Measurements from ENCODE around the gene TIMMDC1. TPM values are rescaled to one million over a fixed set of nuclear protein-coding genes. Genes with fewer than 3 reads are reported as not detected.

TIMMDC1 gene
- total and polyA plus RNA-seq, 10 of the 15 experiments (the other 5 are each of a cell fraction or from before 2014, with no cell fraction given) = 55.9 to 146 (median 72.1) TPM

GRCh38 chr3:119469418-119470189 lies 28.7 kb upstream of the TIMMDC1 start (continued):
- 0 out of 2 replicates have a peak, but pooled peaks have one; percentile 20 for TF ChIP-seq MTA2 (IDR thresholded peaks at IDR 0.05; ENCODE audit: low read depth)
- TF ChIP-seq TCF12 (IDR thresholded peaks at IDR 0.05; ENCODE audit: low read depth, low read length) = no peak
- no peak for TF ChIP-seq RAD21 (IDR thresholded peaks at IDR 0.05; ENCODE audit: insufficient read depth, low read depth, low read length)
- peak; percentile 9; the same call in 1 of the 2 replicates for TF ChIP-seq BACH1 (IDR thresholded peaks at IDR 0.05; ENCODE audit: borderline replicate concordance)
- TF ChIP-seq, protein P1, sequence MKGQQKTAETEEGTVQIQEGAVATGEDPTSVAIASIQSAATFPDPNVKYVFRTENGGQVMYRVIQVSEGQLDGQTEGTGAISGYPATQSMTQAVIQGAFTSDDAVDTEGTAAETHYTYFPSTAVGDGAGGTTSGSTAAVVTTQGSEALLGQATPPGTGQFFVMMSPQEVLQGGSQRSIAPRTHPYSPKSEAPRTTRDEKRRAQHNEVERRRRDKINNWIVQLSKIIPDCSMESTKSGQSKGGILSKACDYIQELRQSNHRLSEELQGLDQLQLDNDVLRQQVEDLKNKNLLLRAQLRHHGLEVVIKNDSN (IDR thresholded peaks at IDR 0.05; ENCODE audit: borderline replicate concordance, extremely low read length, insufficient read depth, low read depth, low read length) = no peak
- TF ChIP-seq IKZF2 (IDR thresholded peaks at IDR 0.05) = no peak; a peak in 1 of 4 replicates
- no peak for TF ChIP-seq POLR2AphosphoS5 (IDR thresholded peaks at IDR 0.05; ENCODE audit: low read length)
- TF ChIP-seq SREBF2 (IDR thresholded peaks at IDR 0.05; ENCODE audit: low read length) = no peak
- no peak for TF ChIP-seq ZNF687 (IDR thresholded peaks at IDR 0.05)
- TF ChIP-seq IRF4 (IDR thresholded peaks at IDR 0.05; ENCODE audit: low read depth, low read length) = no peak
- TF ChIP-seq SMC3 (IDR thresholded peaks at IDR 0.05; ENCODE audit: borderline replicate concordance, low read length) = no peak
- TF ChIP-seq EP300 (IDR thresholded peaks at IDR 0.05; ENCODE audit: borderline replicate concordance in 1 of 2, control insufficient read depth in 1 of 2, low read depth in 2 of 2, low read length in 2 of 2) = 0 out of 4 replicates have a peak, but pooled peaks of 1 of the 2 experiments have one; percentile 14
- TF ChIP-seq EGR1 (IDR thresholded peaks at IDR 0.05; ENCODE audit: borderline replicate concordance in 1 of 2, low read depth in 2 of 2, low read length in 2 of 2) = 0 out of 3 replicates have a peak, but pooled peaks of 1 of the 2 experiments have one; percentile 2
- no peak for TF ChIP-seq ZSCAN29 (IDR thresholded peaks at IDR 0.05)
- 0 out of 2 replicates have a peak, but pooled peaks have one; percentile 30 for TF ChIP-seq TCF7 (IDR thresholded peaks at IDR 0.05; ENCODE audit: borderline replicate concordance)
- no peak for TF ChIP-seq IKZF1 (conservative IDR thresholded peaks at IDR 0.05)
- TF ChIP-seq, protein P2, sequence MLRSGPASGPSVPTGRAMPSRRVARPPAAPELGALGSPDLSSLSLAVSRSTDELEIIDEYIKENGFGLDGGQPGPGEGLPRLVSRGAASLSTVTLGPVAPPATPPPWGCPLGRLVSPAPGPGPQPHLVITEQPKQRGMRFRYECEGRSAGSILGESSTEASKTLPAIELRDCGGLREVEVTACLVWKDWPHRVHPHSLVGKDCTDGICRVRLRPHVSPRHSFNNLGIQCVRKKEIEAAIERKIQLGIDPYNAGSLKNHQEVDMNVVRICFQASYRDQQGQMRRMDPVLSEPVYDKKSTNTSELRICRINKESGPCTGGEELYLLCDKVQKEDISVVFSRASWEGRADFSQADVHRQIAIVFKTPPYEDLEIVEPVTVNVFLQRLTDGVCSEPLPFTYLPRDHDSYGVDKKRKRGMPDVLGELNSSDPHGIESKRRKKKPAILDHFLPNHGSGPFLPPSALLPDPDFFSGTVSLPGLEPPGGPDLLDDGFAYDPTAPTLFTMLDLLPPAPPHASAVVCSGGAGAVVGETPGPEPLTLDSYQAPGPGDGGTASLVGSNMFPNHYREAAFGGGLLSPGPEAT (IDR thresholded peaks at IDR 0.05; ENCODE audit: low read depth) = 0 out of 2 replicates have a peak, but pooled peaks have one; percentile 46
- TF ChIP-seq ZNF592 (IDR thresholded peaks at IDR 0.05) = no peak

Measured in GM12878 (cell line).